SK-N-MC (cell line): Measurements from ENCODE around the gene CD1C.

Source experiments
- EZH2 ChIP-seq: fragments of 200-600 bp; sonication (generic); IDR thresholded peaks from one replicate; pipeline ENCODE4 v1.6.1; 2017; ENCODE audit warnings: antibody characterized with exemption
- POLR2AphosphoS5 ChIP-seq: IDR thresholded peaks from 2 replicates; pipeline ENCODE4 v1.6.1; 2012; ENCODE audit warnings: mild to moderate bottlenecking, low read depth, low read length, borderline replicate concordance

DNA sequence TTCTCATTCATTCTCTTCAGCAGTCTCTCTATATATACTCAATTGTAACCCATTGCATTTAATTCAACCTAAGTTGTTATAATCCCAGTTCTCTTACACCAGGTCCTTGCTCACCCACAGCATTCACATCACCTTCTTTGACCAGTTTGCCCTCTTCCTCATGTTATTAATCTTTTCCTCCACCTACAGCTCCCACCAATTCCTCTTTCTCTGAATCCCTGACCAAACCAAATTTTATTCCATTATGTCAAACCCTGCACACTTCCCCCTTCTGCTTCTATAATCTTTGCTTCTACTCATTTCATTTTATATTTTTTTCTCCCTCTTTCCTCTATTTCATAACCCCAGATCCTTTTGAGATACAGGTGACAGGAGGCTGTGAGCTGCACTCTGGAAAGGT, 34.1 kb upstream of the CD1C start:
- TF ChIP-seq EZH2 (no peak), POLR2AphosphoS5 (no peak)
